Smooth muscle cell (in vitro differentiated cells): ENCODE measurements around the gene BPGM. TPM values are rescaled to one million over a fixed set of nuclear protein-coding genes. Genes with fewer than 3 reads are reported as not detected.
"Not testable (repeated sequence)": the region's sequence is repeated elsewhere in the genome, so short reads cannot be mapped to it uniquely, and the experiment has no call there.

Source experiments
- DNase-seq: peaks from one replicate; lab custom pipeline; 2025; ENCODE audit not compliant: unreplicated experiment; lab: John Stamatoyannopoulos, UW
- H2AFZ ChIP-seq: fragments of 200-600 bp; sonication (generic); 2 replicates; pipeline ENCODE4 v1.6.0; 2016; ENCODE audit warnings: antibody characterized with exemption, low read depth, mild to moderate bottlenecking
- H3F3A ChIP-seq: fragments of 200-600 bp; sonication (generic); 2 replicates; pipeline ENCODE4 v1.6.0; 2017; ENCODE audit warnings: antibody characterized with exemption, low read depth
- H3K27ac ChIP-seq: fragments of 200-600 bp; sonication (generic); 2 replicates; pipeline ENCODE4 v1.5.1; 2016; ENCODE audit warnings: low read depth, mild to moderate bottlenecking
- H3K27me3 ChIP-seq: fragments of 200-600 bp; sonication (generic); 2 replicates; pipeline ENCODE4 v1.6.1; 2016; ENCODE audit warnings: low read depth, mild to moderate bottlenecking
- H3K36me3 ChIP-seq: fragments of 200-600 bp; sonication (generic); 2 replicates; pipeline ENCODE4 v1.5.1; 2016; ENCODE audit warnings: low read depth
- H3K4me1 ChIP-seq: fragments of 200-600 bp; sonication (generic); 2 replicates; pipeline ENCODE4 v1.5.1; 2016; ENCODE audit warnings: low read depth
- H3K4me2 ChIP-seq: fragments of 200-600 bp; sonication (generic); 2 replicates; pipeline ENCODE4 v1.6.0; 2016; ENCODE audit warnings: mild to moderate bottlenecking
- H3K4me3 ChIP-seq: fragments of 200-600 bp; sonication (generic); 2 replicates; pipeline ENCODE4 v1.5.1; 2016; ENCODE audit warnings: mild to moderate bottlenecking
- H3K79me2 ChIP-seq: fragments of 200-600 bp; sonication (generic); 2 replicates; pipeline ENCODE4 v1.6.0; 2016; ENCODE audit warnings: low read depth, mild to moderate bottlenecking
- H3K9ac ChIP-seq: fragments of 200-600 bp; sonication (generic); 2 replicates; pipeline ENCODE4 v1.6.0; 2016; ENCODE audit warnings: low read depth
- H3K9me3 ChIP-seq: fragments of 200-600 bp; sonication (generic); replicated peaks from 2 replicates; pipeline ENCODE4 v1.5.1; 2016; ENCODE audit warnings: low read depth
- H4K20me1 ChIP-seq: fragments of 200-600 bp; sonication (generic); 2 replicates; pipeline ENCODE4 v1.6.0; 2016; ENCODE audit warnings: low read depth
- WGBS: methylation state at CpG from one replicate; pipeline ENCODE4 v1.1.7; 2016; ENCODE audit warnings: low lambda C conversion rate; 5-methylcytosine and 5-hydroxymethylcytosine counted together
- polyA plus RNA-seq: library from polyadenylated mRNA; unstranded; fragments of >200 nt; fragmentation: Nextera tagmentation; extraction: Ambion mirVana; gene quantifications from 2 replicates; pipeline ENCODE4 v1.2.1, GENCODE V29; 2016
- total RNA-seq: library from RNA; depleted of rRNA; stranded (reverse); fragments of >200 nt; gene quantifications from 2 replicates; pipeline ENCODE4 v1.2.3, GENCODE V29; 2014
- TF ChIP-seq, protein P1 (sequence below): fragments of 200-600 bp; sonication (generic); IDR thresholded peaks from 2 replicates; pipeline ENCODE4 v1.5.1; 2017; ENCODE audit warnings: borderline replicate concordance, mild to moderate bottlenecking, antibody characterized with exemption; ENCODE audit not compliant: insufficient read depth, poor library complexity, severe bottlenecking

The BPGM gene
- total and polyA plus RNA-seq, 2 experiments from 2014 or later = 65.1 to 76.9 TPM

DNA sequence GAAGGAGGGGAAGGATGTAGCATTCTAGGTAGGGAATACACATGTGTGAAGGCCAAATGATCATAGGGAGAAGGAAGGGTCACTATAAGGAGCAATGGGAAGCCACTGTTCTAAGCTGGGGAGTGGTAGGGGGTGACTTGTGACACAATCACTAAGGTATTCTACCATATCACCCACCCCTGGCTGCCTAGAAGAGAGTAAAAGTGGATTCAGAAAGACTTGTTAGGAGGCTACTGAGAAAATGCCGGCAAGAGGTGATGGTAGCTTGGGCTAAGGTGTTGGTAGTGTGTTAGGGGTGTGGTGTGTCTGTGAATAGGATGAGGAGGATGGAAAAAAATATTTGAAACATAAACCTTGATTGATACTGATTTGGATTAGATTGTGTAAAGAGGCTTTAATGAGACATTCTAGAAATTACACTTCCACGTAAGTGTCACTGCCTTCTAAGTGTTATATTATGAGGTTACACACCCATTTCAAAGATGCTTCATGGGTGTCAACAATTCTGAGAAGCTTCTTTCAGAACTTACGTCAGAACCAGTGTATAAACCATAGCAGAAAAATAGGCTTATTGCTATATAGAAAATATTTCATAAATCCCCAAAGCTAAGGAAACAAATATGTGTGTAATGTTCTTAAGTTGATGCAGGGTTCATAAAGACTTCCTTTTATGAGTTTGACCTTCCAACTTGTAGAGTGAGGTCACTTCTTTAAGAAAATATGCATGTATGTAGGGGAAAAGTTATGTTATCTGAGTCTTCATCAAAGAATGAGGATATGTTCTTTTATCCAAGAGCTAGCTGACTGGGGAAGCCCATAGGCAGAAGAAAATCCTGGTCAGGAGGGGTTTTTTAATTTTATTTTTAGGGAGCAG, 5.6 kb upstream of the BPGM start:
- TF ChIP-seq, protein P1, sequence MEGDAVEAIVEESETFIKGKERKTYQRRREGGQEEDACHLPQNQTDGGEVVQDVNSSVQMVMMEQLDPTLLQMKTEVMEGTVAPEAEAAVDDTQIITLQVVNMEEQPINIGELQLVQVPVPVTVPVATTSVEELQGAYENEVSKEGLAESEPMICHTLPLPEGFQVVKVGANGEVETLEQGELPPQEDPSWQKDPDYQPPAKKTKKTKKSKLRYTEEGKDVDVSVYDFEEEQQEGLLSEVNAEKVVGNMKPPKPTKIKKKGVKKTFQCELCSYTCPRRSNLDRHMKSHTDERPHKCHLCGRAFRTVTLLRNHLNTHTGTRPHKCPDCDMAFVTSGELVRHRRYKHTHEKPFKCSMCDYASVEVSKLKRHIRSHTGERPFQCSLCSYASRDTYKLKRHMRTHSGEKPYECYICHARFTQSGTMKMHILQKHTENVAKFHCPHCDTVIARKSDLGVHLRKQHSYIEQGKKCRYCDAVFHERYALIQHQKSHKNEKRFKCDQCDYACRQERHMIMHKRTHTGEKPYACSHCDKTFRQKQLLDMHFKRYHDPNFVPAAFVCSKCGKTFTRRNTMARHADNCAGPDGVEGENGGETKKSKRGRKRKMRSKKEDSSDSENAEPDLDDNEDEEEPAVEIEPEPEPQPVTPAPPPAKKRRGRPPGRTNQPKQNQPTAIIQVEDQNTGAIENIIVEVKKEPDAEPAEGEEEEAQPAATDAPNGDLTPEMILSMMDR = no peak
- H3K27me3 ChIP-seq = no peaks in the 10 kb centered on the region
- no peak overlapping the region for H3K27ac ChIP-seq
- 83% methylated on average over 3 of the region's 3 CpGs for WGBS
- no peak overlapping the region for H3K9ac ChIP-seq
- no peaks in the 10 kb centered on the region for H3K79me2 ChIP-seq
- no peaks in the 10 kb centered on the region for H4K20me1 ChIP-seq
- peaks cover 2% of the 10 kb centered on the region for H3F3A ChIP-seq
- no peak overlapping the region for H3K4me2 ChIP-seq
- no peaks in the 10 kb centered on the region for H3K9me3 ChIP-seq
- DNase-seq = no peak
- no peak overlapping the region for H3K4me3 ChIP-seq
- peaks cover 4% of the 10 kb centered on the region for H3K4me1 ChIP-seq
- H2AFZ ChIP-seq = no peak overlapping the region
- H3K36me3 ChIP-seq = no peaks in the 10 kb centered on the region

- H3K36me3 ChIP-seq, H3K27ac ChIP-seq, H4K20me1 ChIP-seq, H3K9me3 ChIP-seq, H3K4me1 ChIP-seq, H3F3A ChIP-seq, DNase-seq, H3K27me3 ChIP-seq, H3K9ac ChIP-seq, H3K79me2 ChIP-seq, H3K4me2 ChIP-seq, H2AFZ ChIP-seq, H3K4me3 ChIP-seq: not testable (repeated sequence)
- WGBS = 89% methylated on average over 4 of the region's 4 CpGs
Measured at GRCh38 chr7:134641981-134642380, 4.7 kb upstream of the BPGM start.

DNA sequence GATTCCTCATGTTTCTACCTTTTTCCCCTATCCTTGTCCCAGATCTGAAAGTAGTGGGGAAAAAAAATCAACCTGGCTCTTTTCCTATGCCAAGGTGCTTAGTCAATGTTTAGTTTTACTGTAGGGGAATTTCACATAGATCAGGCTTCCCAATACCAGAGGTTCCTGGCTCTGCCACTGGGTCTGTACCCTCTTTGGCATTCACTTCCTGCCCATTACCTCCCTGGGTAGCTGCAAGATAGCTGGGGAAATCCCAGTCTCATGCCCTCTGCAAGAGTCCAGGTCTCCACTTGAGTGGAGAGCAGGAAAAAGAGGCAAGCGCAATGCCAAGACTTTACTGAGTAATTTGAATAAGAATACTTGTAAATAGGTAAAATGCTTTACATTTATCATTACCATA, 3.5 kb upstream of the BPGM start:
- no peaks in the 10 kb centered on the region for H3K36me3 ChIP-seq
- H3K9ac ChIP-seq = no peak overlapping the region
- TF ChIP-seq, protein P1 = no peak
- no peak overlapping the region for H3K4me2 ChIP-seq
- DNase-seq = no peak
- H3K79me2 ChIP-seq = peaks cover 9% of the 10 kb centered on the region
- no peak overlapping the region for H3K4me3 ChIP-seq
- H3K27me3 ChIP-seq = no peaks in the 10 kb centered on the region
- H4K20me1 ChIP-seq = no peaks in the 10 kb centered on the region
- peaks cover 2% of the 10 kb centered on the region for H3F3A ChIP-seq
- H3K4me1 ChIP-seq = peaks cover 9% of the 10 kb centered on the region
- H3K9me3 ChIP-seq = no peaks in the 10 kb centered on the region
- H3K27ac ChIP-seq = no peak overlapping the region
- H2AFZ ChIP-seq = no peak overlapping the region
- 93% methylated on average over 1 of the region's 1 CpG for WGBS

DNA sequence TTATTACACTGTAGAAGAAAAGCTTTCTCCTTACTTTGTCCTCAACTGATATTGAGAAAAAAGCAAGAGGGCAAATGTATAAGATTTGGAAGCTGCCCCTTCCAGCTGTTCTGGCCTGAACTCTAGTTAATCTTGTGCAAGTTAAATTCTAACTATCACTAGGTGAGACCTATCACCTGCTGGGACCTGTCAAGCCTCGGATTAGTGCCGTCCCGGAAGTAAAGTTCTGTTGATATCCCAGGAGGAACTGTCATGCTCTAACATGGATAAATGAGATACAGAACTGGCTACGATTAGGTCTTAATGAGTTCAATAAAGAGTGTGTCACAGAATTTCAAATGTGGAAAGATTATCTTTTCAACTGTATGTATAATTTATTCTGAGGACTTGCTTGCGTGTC, 1.2 kb upstream of the BPGM start:
- Histone ChIP-seq H3K79me2 (peaks cover 32% of the 10 kb centered on the region), H3K27ac (peak overlapping the region; percentile 90), H2AFZ (no peak overlapping the region), H3K27me3 (no peaks in the 10 kb centered on the region), H3K9me3 (no peaks in the 10 kb centered on the region), H3F3A (peaks cover 2% of the 10 kb centered on the region), H3K4me3 (peak overlapping the region; percentile 89), H3K36me3 (no peaks in the 10 kb centered on the region), H4K20me1 (no peaks in the 10 kb centered on the region), H3K9ac (peak overlapping the region; percentile 93), H3K4me1 (peaks cover 9% of the 10 kb centered on the region), H3K4me2 (peak overlapping the region; percentile 96)
- DNase-seq = no peak
- TF ChIP-seq, protein P1 = no peak
- WGBS = 85% methylated on average over 5 of the region's 5 CpGs
